H9 (cell line): Measurements from ENCODE around the gene UPP1. TPM values are rescaled to one million over a fixed set of nuclear protein-coding genes. Genes with fewer than 3 reads are reported as not detected.

Source experiments
- DNase-seq: peaks from one replicate; pipeline ENCODE4 v3.0.0-alpha.2; 2017
- H2AFZ ChIP-seq: one replicate; pipeline ENCODE4 v1.6.1; 2013; ENCODE audit warnings: mild to moderate bottlenecking, low read length, control low read depth, moderate library complexity
- H2AK5ac ChIP-seq: 2 replicates; pipeline ENCODE4 v1.6.1; 2013; ENCODE audit warnings: low read length, control low read depth, mixed read lengths; ENCODE audit not compliant: insufficient read length
- H2BK120ac ChIP-seq: one replicate; pipeline ENCODE4 v1.6.1; 2013; ENCODE audit warnings: low read depth, mild to moderate bottlenecking, low read length, control low read depth, inconsistent platforms; ENCODE audit not compliant: poor library complexity, severe bottlenecking
- H2BK12ac ChIP-seq: 2 replicates; pipeline ENCODE4 v1.6.1; 2013; ENCODE audit warnings: low read length, control low read depth, mixed read lengths, low read depth; ENCODE audit not compliant: insufficient read length
- H2BK15ac ChIP-seq: 2 replicates; pipeline ENCODE4 v1.6.1; 2013; ENCODE audit warnings: low read depth, low read length, control low read depth
- H2BK20ac ChIP-seq: one replicate; pipeline ENCODE4 v1.6.1; 2013; ENCODE audit warnings: low read depth, mild to moderate bottlenecking, low read length, control low read depth, inconsistent platforms; ENCODE audit not compliant: poor library complexity, severe bottlenecking
- H2BK5ac ChIP-seq: 2 replicates; pipeline ENCODE4 v1.6.1; 2013; ENCODE audit warnings: low read length, control low read depth, mixed read lengths; ENCODE audit not compliant: insufficient read length
- H3K14ac ChIP-seq: 2 replicates; pipeline ENCODE4 v1.6.1; 2013; ENCODE audit warnings: low read length, control low read depth; ENCODE audit not compliant: insufficient read depth
- H3K18ac ChIP-seq: 2 replicates; pipeline ENCODE4 v1.6.1; 2013; ENCODE audit warnings: low read depth, mild to moderate bottlenecking, mixed read lengths, low read length, control low read depth; ENCODE audit not compliant: insufficient read length
- H3K23ac ChIP-seq: 2 replicates; pipeline ENCODE4 v1.6.1; 2013; ENCODE audit warnings: low read length, control low read depth, mixed read lengths, low read depth; ENCODE audit not compliant: insufficient read length
- H3K23me2 ChIP-seq: 2 replicates; pipeline ENCODE4 v1.6.1; 2013; ENCODE audit warnings: low read depth, mild to moderate bottlenecking, mixed read lengths, low read length, control low read depth; ENCODE audit not compliant: insufficient read length, poor library complexity, severe bottlenecking
- H3K27ac ChIP-seq: 2 replicates; pipeline ENCODE4 v1.5.1; 2013; ENCODE audit warnings: low read length, control low read depth, mixed read lengths, low read depth; ENCODE audit not compliant: insufficient read length
- H3K27me3 ChIP-seq: 2 replicates; pipeline ENCODE4 v1.6.1; 2013; ENCODE audit warnings: low read length, control low read depth, inconsistent platforms; ENCODE audit not compliant: insufficient read depth
- H3K4ac ChIP-seq: 2 replicates; pipeline ENCODE4 v1.6.1; 2013; ENCODE audit warnings: low read depth, mild to moderate bottlenecking, control low read depth, inconsistent platforms, low read length, moderate library complexity
- H3K4me1 ChIP-seq: 2 replicates; pipeline ENCODE4 v1.6.1; 2013; ENCODE audit warnings: low read length, control low read depth, inconsistent platforms; ENCODE audit not compliant: insufficient read depth
- H3K4me2 ChIP-seq: 2 replicates; pipeline ENCODE4 v1.6.1; 2013; ENCODE audit warnings: low read length, control low read depth, mixed read lengths; ENCODE audit not compliant: insufficient read length, insufficient read depth
- H3K56ac ChIP-seq: 2 replicates; pipeline ENCODE4 v1.6.1; 2013; ENCODE audit warnings: low read depth, mild to moderate bottlenecking, mixed read lengths, low read length, control low read depth; ENCODE audit not compliant: insufficient read length
- H3K79me1 ChIP-seq: 2 replicates; pipeline ENCODE4 v1.6.1; 2013; ENCODE audit warnings: low read depth, mild to moderate bottlenecking, moderate library complexity, low read length, control low read depth, inconsistent platforms; ENCODE audit not compliant: insufficient read depth, poor library complexity, severe bottlenecking
- H3K79me2 ChIP-seq: 2 replicates; pipeline ENCODE4 v1.6.1; 2013; ENCODE audit warnings: low read length, control low read depth, inconsistent platforms; ENCODE audit not compliant: insufficient read depth
- H3K9ac ChIP-seq: 2 replicates; pipeline ENCODE4 v1.6.1; 2013; ENCODE audit warnings: low read length, control low read depth, mixed read lengths; ENCODE audit not compliant: insufficient read length; ENCODE audit errors: extremely low read depth
- H3K9me3 ChIP-seq: one replicate; pipeline ENCODE4 v1.6.1; 2013; ENCODE audit warnings: low read depth, low read length, inconsistent platforms; ENCODE audit not compliant: control insufficient read depth
- H3T11ph ChIP-seq: one replicate; pipeline ENCODE4 v1.6.1; 2013; ENCODE audit warnings: mild to moderate bottlenecking, low read length, control low read depth, inconsistent platforms
- H4K20me1 ChIP-seq: one replicate; pipeline ENCODE4 v1.6.1; 2013; ENCODE audit not compliant: control insufficient read depth, insufficient read length, insufficient read depth
- H4K5ac ChIP-seq: 2 replicates; pipeline ENCODE4 v1.6.1; 2013; ENCODE audit warnings: low read depth, mild to moderate bottlenecking, mixed read lengths, low read length, control low read depth; ENCODE audit not compliant: insufficient read length
- H4K8ac ChIP-seq: replicated peaks from 2 replicates; pipeline ENCODE4 v1.6.1; 2013; ENCODE audit warnings: low read length, control low read depth, mixed read lengths, low read depth; ENCODE audit not compliant: insufficient read length
- H4K91ac ChIP-seq: 2 replicates; pipeline ENCODE4 v1.6.1; 2013; ENCODE audit warnings: low read depth, mild to moderate bottlenecking, moderate library complexity, mixed read lengths, low read length, control low read depth; ENCODE audit not compliant: insufficient read length
- H3K27ac Mint-ChIP-seq, 3 experiments: 2 replicates in 2 of 3; 3 replicates in 1 of 3; pipeline ENCODE4 v1.8.0; 2020 to 2021; ENCODE audit warnings: mixed read lengths in 3 of 3, mild to moderate bottlenecking in 1 of 3, moderate library complexity in 1 of 3
- H3K27me3 Mint-ChIP-seq: 2 replicates; pipeline ENCODE4 v1.8.0; 2021; ENCODE audit warnings: low read depth, mild to moderate bottlenecking, moderate library complexity, mixed read lengths
- H3K36me3 Mint-ChIP-seq, 3 experiments: 2 replicates in 2 of 3; 3 replicates in 1 of 3; pipeline ENCODE4 v1.8.0; 2020 to 2021; ENCODE audit warnings: low read depth in 3 of 3, mixed read lengths in 3 of 3; ENCODE audit not compliant: insufficient read depth in 1 of 3
- H3K4me1 Mint-ChIP-seq, 2 experiments: 2 replicates each; pipeline ENCODE4 v1.8.0; 2020; ENCODE audit warnings: mixed read lengths in 2 of 2
- H3K4me3 Mint-ChIP-seq, 2 experiments: 2 replicates in 1 of 2; 3 replicates in 1 of 2; pipeline ENCODE4 v1.8.0; 2020 to 2021; ENCODE audit warnings: mild to moderate bottlenecking in 2 of 2, mixed read lengths in 2 of 2, moderate library complexity in 1 of 2
- H3K9me3 Mint-ChIP-seq, 2 experiments: 2 replicates in 1 of 2; 3 replicates in 1 of 2; pipeline ENCODE4 v1.8.0; 2020; ENCODE audit warnings: mild to moderate bottlenecking in 2 of 2, mixed read lengths in 2 of 2, moderate library complexity in 1 of 2
- WGBS: extraction: QIAGEN DNeasy Blood & Tissue Kit; methylation state at CpG from one replicate; pipeline ENCODE4 v1.1.7; 2013; ENCODE audit warnings: missing lambda C conversion rate, low lambda C conversion rate, mixed read lengths; ENCODE audit not compliant: insufficient read length; ENCODE audit errors: extremely low coverage; 5-methylcytosine and 5-hydroxymethylcytosine counted together
- total RNA-seq: library from RNA; stranded (reverse); gene quantifications from 2 replicates; pipeline ENCODE4 v1.2.1, GENCODE V29; 2021
- TF ChIP-seq, protein P1 (sequence below): fragments of 200-600 bp; sonication (generic); conservative IDR thresholded peaks from 3 replicates; pipeline ENCODE4 v1.8.0; 2021; ENCODE audit warnings: antibody characterized with exemption, mild to moderate bottlenecking

The UPP1 gene
- total RNA-seq, 1 experiment from 2014 or later = 34.2 TPM

DNA sequence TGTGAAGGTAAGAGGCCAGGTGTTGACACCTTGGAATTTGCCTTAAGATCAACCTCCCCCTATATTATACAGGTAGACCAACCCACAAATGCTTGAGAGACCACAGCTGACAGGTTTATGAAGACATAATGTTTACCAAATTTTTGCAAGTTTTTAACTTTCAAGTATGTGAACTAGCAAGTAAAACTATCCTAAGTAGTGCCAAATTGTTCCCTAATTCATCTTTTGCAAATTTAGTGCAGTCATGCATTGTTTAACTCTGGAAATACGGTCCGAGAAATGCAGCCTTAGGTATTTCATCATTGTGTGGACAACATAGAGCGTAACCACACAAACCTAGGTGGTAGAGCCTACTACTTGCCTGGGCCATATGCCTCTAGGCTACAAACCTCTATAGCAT is 10.7 kb downstream of the UPP1 start:
- no peak overlapping the region for H3K27ac ChIP-seq
- no peaks in the 10 kb centered on the region for H3K4me1 Mint-ChIP-seq
- no peak overlapping the region for H2AFZ ChIP-seq
- no peak overlapping the region for H2BK5ac ChIP-seq
- H4K91ac ChIP-seq = no peak overlapping the region
- H3K27ac Mint-ChIP-seq = no peak overlapping the region
- H2BK20ac ChIP-seq = no peak overlapping the region
- H2AK5ac ChIP-seq = no peak overlapping the region
- no peak overlapping the region for H3K4ac ChIP-seq
- H3T11ph ChIP-seq = no peak overlapping the region
- H2BK15ac ChIP-seq = no peak overlapping the region
- no peak overlapping the region for H2BK120ac ChIP-seq
- no peak overlapping the region for H3K56ac ChIP-seq
- no peak overlapping the region for H3K4me3 Mint-ChIP-seq
- no peak overlapping the region for H3K9ac ChIP-seq
- H4K20me1 ChIP-seq = no peaks in the 10 kb centered on the region
- no peak overlapping the region for H3K4me2 ChIP-seq
- H3K23me2 ChIP-seq = no peaks in the 10 kb centered on the region
- H3K27me3 ChIP-seq = no peaks in the 10 kb centered on the region
- no peak overlapping the region for H4K8ac ChIP-seq
- H3K18ac ChIP-seq = no peak overlapping the region
- no peaks in the 10 kb centered on the region for H3K9me3 Mint-ChIP-seq
- DNase-seq = no peak
- no peaks in the 10 kb centered on the region for H3K79me2 ChIP-seq
- TF ChIP-seq, protein P1, sequence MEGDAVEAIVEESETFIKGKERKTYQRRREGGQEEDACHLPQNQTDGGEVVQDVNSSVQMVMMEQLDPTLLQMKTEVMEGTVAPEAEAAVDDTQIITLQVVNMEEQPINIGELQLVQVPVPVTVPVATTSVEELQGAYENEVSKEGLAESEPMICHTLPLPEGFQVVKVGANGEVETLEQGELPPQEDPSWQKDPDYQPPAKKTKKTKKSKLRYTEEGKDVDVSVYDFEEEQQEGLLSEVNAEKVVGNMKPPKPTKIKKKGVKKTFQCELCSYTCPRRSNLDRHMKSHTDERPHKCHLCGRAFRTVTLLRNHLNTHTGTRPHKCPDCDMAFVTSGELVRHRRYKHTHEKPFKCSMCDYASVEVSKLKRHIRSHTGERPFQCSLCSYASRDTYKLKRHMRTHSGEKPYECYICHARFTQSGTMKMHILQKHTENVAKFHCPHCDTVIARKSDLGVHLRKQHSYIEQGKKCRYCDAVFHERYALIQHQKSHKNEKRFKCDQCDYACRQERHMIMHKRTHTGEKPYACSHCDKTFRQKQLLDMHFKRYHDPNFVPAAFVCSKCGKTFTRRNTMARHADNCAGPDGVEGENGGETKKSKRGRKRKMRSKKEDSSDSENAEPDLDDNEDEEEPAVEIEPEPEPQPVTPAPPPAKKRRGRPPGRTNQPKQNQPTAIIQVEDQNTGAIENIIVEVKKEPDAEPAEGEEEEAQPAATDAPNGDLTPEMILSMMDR = no peak
- no peaks in the 10 kb centered on the region for H3K4me1 ChIP-seq
- H3K27me3 Mint-ChIP-seq = no peaks in the 10 kb centered on the region
- no peak overlapping the region for H4K5ac ChIP-seq
- no peaks in the 10 kb centered on the region for H3K9me3 ChIP-seq
- WGBS = no CpG with 5 or more reads among the region's 3 CpGs
- peaks cover 42 to 78% (median 74%) of the 10 kb centered on the region in 3 experiments; a peak in 6 of 7 replicates for H3K36me3 Mint-ChIP-seq
- H2BK12ac ChIP-seq = no peak overlapping the region
- no peak overlapping the region for H3K23ac ChIP-seq
- no peaks in the 10 kb centered on the region for H3K79me1 ChIP-seq
- no peak overlapping the region for H3K14ac ChIP-seq
